Stimulated activated CD4-positive, alpha-beta T cell treated with anti-CD3 and anti-CD28 coated beads, Interleukin-4, amount 100 ng/mL, for 48 hours (primary cell): ENCODE measurements around the gene CENPP.

Experiments
- DNase-seq, 2 donors: peaks; one replicate each; pipeline ENCODE4 v3.0.0-alpha.2; 2020; ENCODE audit warnings: low read depth in 2 of 2

CENPP gene

DNA sequence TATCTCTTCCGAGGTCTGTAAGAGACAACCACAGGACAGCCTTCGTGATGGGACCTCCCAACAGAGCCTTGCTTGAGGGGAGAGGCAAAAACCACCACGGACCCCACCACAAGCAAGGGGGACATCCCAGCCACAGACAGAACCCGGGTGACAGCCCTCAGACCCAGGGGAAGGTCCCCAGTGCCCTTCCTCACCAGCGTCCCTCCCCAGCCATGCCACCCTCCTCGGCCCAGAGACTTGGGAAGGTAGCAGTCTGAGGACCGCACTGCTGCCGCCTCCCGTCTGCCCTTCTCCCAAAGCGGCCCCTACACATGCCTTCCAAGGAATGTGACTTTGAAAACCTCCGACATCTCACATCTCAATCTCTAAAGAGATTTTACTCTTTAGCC lies 330.8 kb downstream of the CENPP start:
- DNase-seq = no peak

DNA sequence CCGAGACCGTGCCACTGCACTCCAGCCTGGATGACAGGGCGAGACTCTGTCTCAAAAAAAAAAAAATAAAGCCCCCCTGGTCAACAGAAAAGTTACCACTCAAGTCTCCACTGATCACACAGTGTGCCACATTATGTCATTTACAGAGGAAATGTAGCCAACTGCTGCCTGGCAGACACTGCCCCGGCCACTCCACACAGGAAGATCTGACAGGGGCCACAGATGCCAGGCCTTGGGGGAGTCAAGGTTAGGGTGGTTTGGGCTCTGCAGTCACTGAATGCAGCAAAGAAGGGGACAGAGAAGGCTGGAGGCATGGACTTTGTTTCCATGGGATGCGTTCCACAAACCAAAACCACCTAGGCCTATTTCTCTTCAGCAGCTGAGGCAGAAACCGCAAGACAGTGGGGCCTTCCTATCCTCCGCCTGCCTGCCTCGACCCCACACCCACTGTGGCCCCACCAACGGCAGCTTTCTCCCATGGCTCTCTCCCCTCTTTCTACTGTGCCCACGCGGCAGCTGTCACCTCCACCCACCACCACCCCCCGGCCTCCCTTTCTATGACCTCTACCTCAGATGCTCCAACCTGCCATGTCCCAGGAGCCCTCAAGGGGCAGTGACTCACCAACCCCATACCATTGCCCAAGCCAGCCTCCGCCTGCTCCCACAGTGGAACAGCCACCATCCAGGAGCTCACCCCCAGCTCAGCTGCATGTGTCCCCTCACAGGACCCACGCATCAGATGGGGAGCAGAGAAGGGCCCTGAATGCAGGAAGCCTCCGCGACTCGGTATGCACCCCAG lies 331.7 kb downstream of the CENPP start:
- DNase-seq = no peak

DNA sequence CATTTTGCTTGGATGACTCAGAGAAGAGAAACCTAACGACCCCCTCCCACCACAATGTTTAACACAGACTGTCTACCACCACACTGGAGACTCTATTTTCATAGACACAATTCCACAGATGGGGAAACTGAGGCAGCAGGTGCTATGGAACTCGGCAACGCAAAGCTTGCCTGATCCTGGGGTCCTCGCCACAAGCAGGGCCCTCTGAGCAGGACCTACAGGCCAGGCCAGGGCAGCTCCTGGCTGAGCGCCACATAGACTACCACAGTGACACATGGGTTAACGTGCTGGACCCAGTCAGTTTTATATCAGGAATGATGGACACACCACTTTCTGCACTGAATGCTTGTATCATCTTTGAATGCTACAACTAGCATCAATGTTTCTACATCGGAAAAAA lies 332.4 kb downstream of the CENPP start:
- DNase-seq = no peak

DNA sequence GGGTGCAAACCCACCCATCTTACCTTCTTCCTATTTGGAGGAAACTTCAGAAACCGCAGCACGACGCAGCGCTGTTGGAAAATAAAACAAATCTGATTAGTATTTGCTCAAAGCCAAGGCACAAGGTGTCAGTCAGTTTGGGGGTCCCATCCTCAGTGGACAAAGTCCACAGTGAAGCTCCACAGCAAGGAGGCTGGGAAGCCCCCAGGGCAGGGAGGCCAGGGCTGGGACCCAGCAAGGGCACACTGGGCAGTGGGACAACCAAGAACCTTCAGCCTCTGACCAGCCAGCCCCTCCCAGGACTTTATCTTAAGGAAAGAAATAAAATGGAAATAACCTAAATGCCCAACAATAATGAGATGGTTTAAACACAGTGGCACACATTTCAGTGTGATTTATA lies 332.9 kb downstream of the CENPP start:
- no peak for DNase-seq

DNA sequence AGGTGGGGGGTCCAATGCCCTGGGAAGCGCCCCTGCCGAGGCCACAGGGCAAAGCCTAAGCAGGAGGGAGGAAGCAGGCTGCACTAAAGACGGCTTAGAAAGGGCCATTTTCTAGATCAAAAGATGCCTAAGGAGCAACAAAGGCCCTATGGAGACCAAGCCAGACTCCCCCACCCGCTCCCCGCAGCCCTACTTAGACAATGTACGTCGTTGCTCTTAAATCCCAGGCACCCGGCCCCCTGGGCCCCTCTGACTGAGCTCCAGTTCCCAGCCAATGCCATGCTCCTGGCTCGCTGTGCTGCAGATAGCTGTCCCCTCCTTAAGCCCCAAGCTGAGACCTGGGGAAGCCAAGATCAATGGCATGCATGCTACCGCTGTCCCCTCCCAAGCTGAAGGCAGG lies 333.8 kb downstream of the CENPP start:
- no peak for DNase-seq

DNA sequence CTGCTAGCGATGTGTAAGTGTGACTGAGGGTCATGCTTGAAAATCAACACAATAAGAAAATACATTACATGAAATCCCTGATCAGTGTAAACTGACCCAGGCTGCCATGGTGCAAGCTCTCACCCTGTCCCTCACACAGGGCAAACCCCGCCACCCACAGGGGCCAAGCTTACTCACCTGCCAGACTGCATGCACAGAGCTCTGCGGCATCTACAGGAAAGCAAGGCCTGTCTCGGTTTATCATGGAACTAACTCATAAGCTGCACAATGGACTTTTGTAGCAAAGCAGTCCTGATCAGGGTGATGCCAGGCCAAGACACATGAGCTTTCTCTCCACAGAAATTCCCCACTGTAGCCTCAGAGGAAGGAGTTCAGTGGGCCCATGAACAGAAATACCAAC lies 334.5 kb downstream of the CENPP start:
- DNase-seq = no peak

DNA sequence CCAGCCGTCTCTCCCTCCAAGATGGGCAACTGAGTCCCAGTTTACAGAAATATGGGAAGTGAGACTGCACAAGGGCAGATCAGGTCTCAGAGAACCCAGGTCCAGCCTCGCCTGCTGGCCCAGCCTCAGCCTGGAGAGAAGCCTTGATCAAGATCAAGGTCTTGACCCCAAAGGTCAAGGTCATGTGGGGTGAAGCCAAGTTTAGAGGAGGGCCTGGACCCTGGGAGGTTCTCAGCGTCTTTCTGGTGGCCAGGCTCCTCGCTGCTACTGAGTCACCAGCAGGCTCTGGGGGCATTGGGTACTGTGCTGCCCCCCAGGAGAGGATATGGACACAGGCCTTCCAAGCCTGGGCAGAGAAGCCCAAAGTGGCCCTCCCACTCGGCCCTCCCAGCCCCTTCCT lies 335.4 kb downstream of the CENPP start:
- no peak for DNase-seq

DNA sequence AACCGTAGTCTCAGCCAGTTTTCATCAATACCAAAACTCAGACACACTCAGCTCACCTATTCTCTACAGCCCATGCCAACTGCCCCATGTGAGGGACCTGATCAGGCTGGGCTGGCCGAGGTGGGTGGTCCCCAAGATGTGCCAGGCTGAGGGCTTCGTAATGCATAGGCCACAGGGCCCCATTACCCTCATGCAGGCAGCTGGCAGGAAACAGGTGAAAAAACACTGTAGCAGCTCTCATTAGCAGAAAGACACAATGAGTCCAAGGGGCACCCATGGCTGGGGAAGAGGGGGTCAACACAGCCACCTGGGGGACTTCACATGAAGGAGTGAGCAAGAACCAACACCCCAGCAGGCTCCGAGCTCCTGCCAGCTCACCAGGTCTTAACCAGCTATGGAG lies 336.0 kb downstream of the CENPP start:
- no peak for DNase-seq

DNA sequence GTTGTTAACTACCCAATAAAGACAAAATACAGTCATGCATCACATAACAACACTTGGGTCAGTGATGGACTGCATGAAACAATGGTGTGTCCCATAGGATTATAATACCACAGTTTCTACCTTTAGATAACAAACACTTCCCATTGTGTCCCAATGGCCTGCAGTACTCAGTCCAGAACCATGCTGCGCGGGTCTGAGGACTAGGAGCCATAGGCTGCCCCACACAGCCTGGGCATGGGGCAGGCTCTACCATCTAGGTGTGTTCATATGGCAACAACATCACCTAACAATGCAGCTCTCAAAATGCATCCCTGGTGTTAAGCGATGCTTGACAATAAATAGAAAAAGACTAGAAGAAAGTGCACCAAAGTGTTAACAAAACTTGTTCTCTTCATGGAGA lies 337.4 kb downstream of the CENPP start:
- DNase-seq = no peak

DNA sequence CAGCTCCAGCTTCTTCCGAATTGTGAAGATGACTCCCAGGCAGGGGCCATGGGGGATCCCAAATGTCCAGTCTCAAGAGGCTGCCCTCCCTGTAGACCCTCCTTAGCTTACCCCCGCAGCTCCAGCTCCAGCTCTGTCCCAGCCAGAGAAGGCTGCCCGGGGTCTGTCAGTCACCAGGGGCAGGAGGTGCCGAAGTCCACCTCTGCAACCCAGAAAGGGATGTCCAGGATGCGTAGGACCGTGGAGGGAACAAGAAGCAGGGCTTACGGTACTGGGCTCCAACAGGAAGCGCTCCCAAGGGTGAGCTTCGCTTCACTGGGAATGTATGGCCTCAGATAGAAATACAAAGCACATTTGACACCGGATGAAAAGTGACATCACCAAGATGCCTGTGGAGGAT lies 338.2 kb downstream of the CENPP start:
- no peak for DNase-seq

DNA sequence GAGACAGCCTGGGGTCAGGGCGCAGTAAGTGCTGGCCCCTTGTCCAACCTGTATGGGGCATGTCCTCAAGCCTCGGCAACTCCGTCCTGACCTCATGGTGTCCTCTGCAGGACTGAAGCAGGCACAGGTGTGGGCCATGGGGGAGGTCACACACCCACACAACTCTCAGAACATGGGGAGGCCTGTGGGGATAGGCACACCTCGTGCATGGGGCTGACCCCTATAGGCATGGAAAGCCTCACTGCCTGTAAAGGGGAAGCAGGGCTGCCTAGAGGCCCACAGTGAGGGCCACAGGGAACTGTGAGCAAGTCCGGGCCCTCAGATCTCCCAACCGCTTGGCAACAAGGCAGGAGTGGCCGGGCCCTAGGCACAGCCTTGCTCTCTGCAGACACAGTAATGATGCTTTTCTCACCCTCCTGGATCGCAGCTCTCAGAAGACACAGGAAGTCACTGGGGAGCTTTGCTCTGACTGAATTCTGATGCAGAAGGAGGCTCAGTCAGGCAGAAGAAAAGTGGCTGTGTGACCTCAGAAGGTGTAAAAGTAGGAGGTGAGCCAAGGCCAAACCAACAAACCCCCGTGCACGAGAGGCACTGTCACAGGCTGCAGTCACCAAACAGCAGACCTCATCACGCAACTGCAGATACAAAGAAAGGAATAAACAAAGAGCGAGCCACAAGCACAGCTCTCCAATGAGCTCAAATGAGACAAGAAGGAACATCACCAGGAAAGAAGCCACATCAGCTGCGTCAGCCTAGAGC lies 338.8 kb downstream of the CENPP start:
- no peak for DNase-seq

DNA sequence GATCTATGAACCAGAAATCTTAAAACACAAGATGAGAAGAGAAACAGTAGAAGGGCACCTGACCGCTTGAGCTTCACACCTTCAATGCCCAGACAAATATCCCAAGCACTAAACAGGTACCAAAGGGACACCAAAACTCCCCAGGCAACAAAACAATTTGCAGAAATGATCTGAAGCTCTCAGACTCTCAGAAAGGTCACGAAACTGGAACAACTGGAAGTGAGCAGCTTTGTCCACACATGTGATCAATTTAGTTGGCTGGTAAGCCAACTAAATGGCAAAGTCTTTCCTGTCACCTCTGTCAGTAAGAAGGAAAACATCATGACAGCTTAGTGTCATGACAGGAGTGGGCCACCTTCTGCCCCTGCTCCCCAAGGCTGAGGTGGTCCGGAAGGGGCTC lies 340.1 kb downstream of the CENPP start:
- DNase-seq = no peak

DNA sequence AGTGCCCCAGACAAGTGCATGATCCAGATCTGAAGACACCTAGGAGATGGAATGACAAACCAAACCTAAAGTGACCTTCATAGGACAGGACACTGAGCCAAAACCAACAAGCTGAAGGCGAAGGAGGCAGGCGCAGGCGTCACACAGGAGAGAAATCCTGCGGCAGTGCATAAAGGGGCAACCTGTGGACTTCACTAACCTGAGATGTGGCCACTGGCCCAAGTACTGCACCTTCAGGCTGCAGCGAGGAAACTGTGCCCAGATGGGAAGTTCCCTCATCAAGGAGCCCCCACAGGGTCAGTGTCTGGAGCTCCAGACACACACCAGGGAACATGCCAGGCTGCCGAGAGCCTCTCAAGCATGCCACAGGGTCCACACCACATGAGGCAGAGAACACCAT lies 340.5 kb downstream of the CENPP start:
- no peak for DNase-seq

DNA sequence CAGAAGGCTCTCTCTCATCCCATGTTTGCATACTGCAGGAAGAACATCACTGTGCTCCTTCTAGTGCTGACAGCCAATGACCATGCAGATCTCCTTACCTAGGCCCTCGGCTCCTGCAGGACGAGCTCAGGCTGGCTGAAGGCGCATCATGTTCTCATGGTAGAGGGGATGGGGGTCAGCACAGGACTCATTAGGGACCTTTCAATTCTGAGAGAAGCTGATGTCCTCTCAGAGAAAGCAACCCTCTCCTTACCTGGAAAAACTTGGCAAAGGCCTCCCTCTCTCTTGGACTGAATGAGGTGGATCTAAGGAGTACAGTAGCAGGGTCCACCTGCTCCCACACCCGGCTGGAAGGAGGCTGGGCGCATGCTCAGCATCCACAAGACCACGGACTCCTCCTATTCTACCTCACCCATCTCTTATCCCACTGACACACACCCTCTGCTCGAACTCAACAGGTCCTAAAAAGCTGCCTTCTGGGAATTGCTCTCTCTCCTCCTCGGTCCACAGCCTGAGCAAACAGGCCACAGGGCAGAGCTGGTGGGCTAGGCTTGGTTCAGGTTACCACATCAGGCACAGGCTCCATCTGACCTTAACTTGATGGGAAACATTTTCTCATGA lies 341.3 kb downstream of the CENPP start:
- DNase-seq = no peak

DNA sequence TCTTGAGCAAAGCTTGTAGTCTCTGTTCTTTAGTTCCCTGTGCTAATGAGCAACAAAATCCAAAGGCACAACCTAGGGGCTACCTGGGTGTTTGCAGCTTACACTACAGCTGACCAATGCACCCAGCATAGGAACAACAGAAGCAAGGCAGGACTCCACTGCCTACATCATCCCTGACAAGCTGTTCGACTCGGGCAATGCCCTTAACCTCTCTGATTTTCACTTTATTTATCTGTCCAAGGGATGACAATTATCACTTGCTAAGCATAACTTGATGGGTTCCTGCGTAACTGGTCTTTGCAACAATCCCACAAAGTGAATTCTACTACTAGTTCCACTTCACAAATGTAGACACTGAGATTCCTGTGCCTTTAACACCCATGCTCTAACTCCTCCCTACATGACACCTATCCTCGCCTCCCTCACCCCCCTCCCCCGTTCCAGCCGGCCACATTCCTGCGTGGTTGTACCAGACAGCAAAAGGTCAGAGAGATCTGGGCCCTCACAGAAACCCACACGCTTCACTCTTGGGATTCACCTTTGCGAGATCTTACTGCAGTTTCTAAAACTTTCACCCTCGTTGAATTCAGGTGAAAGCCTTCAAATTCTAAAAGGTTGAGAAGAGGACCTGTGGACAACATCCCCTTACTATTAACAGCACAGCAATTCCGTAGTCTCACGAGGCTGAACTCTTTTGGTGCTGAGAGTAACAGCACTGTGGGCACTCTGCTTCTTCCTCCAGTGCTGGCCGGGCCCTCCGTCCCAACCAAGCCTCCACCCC lies 343.2 kb downstream of the CENPP start:
- peak; percentile 27 to 46 for DNase-seq

DNA sequence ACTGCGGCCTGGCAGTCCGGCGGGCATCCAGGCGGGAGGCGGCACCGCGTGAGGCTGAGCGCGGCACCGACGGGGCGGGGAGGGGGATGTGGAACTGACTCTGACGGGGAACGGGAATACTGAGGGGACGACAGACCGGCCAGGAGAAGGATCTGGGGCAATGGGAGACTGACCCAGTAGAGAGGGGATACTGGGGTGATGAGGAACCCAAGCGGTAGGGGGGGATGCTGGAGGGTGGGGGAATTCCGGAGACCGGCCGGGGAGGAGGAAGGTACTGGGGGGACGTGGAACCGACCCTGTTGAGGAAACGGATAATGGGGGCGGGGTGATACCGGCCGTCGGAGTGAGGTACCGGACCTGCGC lies 343.8 kb downstream of the CENPP start:
- peak; percentile 8 to 15 for DNase-seq
